WI38 (cell line): ENCODE results near the gene DZIP1L.

Experiments
- H3K4me3 ChIP-seq: 2 replicates; pipeline ENCODE4 v1.5.1; 2011; ENCODE audit warnings: low read depth, mild to moderate bottlenecking, control low read depth, low read length
- TF ChIP-seq, protein P1 (sequence below): IDR thresholded peaks from 2 replicates; pipeline ENCODE4 v1.5.1; 2012; ENCODE audit warnings: low read depth, mild to moderate bottlenecking, control low read depth, low read length

DZIP1L gene

DNA sequence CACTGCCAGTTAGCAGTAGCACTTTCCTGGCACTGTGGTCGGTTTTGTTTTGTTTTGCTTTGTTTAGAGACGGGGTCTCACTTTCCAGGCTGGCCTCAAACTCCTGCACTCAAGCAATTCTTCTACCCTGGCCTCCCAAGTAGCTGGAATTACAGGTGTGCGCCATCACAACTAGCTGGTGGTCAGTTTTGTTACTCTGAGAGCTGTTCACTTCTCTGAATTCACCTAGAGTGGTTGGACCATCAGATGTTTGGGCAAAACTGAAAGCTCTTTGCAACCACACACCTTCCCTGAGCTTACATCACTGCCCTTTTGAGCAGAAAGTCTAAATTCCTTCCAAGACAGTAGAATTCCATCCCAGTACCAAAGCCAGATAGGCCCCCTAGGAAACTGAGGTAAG, 82.8 kb downstream of the DZIP1L start:
- no peak overlapping the region for H3K4me3 ChIP-seq
- TF ChIP-seq, protein P1, sequence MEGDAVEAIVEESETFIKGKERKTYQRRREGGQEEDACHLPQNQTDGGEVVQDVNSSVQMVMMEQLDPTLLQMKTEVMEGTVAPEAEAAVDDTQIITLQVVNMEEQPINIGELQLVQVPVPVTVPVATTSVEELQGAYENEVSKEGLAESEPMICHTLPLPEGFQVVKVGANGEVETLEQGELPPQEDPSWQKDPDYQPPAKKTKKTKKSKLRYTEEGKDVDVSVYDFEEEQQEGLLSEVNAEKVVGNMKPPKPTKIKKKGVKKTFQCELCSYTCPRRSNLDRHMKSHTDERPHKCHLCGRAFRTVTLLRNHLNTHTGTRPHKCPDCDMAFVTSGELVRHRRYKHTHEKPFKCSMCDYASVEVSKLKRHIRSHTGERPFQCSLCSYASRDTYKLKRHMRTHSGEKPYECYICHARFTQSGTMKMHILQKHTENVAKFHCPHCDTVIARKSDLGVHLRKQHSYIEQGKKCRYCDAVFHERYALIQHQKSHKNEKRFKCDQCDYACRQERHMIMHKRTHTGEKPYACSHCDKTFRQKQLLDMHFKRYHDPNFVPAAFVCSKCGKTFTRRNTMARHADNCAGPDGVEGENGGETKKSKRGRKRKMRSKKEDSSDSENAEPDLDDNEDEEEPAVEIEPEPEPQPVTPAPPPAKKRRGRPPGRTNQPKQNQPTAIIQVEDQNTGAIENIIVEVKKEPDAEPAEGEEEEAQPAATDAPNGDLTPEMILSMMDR, result no peak

- H3K4me3 ChIP-seq, result no peak overlapping the region
- TF ChIP-seq, protein P1, result no peak
Measured at GRCh38 chr3:138031536-138031935, 83.9 kb downstream of the DZIP1L start.

- H3K4me3 ChIP-seq, result no peak overlapping the region
- TF ChIP-seq, protein P1, result no peak
Measured at GRCh38 chr3:138030734-138031280, 84.6 kb downstream of the DZIP1L start.

DNA sequence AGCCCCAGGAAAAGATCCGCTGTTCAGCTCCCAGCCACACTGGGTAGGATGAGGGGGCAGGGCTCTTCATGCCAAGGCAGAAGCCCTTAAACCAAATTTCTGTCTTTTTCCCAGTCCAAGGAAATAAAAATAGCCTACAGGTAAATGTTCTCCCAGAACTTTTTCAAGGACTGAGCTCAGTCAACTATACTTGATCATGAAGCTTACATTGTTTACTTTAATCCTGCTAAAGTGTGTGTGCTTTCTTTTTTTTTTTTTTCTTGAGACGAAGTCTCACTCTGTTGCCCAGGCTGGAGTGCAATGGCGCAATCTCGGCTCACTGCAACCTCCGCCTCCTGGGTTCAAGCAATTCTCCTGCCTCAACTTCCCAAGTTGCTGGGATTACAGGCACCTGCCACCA, 87.6 kb downstream of the DZIP1L start:
- TF ChIP-seq, protein P1, result no peak
- no peak overlapping the region for H3K4me3 ChIP-seq

DNA sequence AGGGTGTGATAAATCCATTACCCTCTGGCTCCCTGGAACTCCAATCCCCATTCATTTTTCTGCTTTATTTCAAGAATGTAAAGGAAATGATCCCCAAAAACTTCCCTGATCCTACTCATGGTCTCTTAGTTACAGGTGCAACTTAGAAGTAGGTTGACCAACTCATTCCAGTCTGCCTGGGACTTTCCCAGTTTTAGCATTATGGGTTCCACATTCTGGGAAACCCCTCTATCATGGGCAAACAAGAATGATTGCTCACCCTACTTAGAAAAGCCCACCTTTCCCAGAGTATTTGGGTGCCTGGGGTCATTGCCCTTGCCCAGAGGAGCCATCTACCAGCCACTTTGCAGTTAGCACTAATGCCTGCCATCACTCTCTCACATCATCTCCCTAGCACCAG, 89.9 kb downstream of the DZIP1L start:
- TF ChIP-seq, protein P1, result no peak
- no peak overlapping the region for H3K4me3 ChIP-seq

DNA sequence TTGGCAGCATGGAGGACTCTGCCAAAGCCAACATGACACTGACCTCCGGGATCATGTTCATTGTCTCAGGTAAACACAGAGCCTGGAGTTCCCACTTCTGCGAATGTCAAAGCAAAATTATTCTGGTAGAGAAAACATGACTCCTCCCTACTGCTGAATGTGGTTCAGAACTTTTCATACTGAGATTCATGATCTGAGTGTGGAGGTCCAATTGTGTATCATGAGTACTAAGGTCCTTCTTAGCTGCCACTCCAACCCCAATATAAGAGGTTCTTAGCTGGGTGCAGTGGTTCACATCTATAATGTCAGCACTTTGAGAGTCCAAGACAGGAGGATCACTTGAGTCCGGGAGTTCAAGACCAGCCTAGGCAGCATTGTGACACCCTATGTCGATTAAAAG, 91.7 kb downstream of the DZIP1L start:
- H3K4me3 ChIP-seq, result no peak overlapping the region
- TF ChIP-seq, protein P1, result no peak

GRCh38 chr3:138019281-138020069, 95.9 kb downstream of the DZIP1L start:
- no peak overlapping the region for H3K4me3 ChIP-seq
- TF ChIP-seq, protein P1, result no peak
